Urinary bladder (tissue), 4 donors: Measurements from ENCODE around the gene SLC6A3. TPM values are rescaled to one million over a fixed set of nuclear protein-coding genes. Genes with fewer than 3 reads are reported as not detected.
"Not testable (repeated sequence)": the region's sequence is repeated elsewhere in the genome, so short reads cannot be mapped to it uniquely, and the experiment has no call there.

Experiments used
- DNase-seq: peaks from one replicate; pipeline ENCODE4 v3.0.0-alpha.2; 2015; ENCODE audit errors: extremely low spot score
- H3K27ac ChIP-seq: one replicate; pipeline ENCODE4 v1.5.1; 2013; ENCODE audit warnings: low read depth, mild to moderate bottlenecking, moderate library complexity
- H3K36me3 ChIP-seq: one replicate; pipeline ENCODE4 v1.6.1; 2013; ENCODE audit warnings: mild to moderate bottlenecking, moderate library complexity; ENCODE audit not compliant: insufficient read depth
- H3K4me1 ChIP-seq: one replicate; pipeline ENCODE4 v1.6.1; 2013; ENCODE audit warnings: mild to moderate bottlenecking, moderate library complexity; ENCODE audit not compliant: insufficient read depth
- H3K4me3 ChIP-seq: one replicate; pipeline ENCODE4 v1.5.1; 2013; ENCODE audit warnings: low read depth, low read length
- WGBS: extraction: QIAGEN DNeasy Blood & Tissue Kit; methylation state at CpG from one replicate; pipeline ENCODE4 v1.1.7; 2013; 5-methylcytosine and 5-hydroxymethylcytosine counted together
- polyA plus RNA-seq: library from polyadenylated mRNA; stranded (reverse); fragments of 200-250 nt; gene quantifications from one replicate; pipeline ENCODE4 v1.2.3, GENCODE V29; 2013
- total RNA-seq: library from RNA; depleted of rRNA; stranded (reverse); fragments of >200 nt; gene quantifications from one replicate; pipeline ENCODE4 v1.2.3, GENCODE V29; 2014
- donor health status: healthy with polysubstance abuse.
- donor health status: healthy.

The SLC6A3 gene
- total and polyA plus RNA-seq, 2 donors = 0.77 TPM; not detected in 1

DNA sequence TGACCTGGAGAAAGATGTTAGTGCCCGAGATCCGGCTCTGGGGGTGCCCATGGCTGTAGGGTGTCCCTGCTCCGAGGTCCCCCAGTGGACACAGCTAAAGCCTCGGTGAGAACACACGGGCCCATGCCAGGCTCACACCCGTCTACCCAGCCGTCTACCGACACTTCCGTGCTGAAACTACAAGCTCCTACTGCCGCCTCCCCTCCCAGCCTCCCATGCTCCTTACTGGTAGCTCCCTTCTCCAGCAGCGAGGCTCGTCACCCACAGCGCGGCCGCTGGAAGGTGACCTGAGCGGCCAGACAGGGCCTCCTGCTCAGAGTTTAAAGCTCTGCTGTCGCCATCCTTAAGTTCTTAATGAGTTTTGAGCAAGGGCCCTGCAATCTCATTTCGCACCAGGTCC is 67.1 kb downstream of the SLC6A3 start:
- Histone ChIP-seq H3K4me1 (no peaks in the 10 kb centered on the region), H3K4me3 (no peak overlapping the region), H3K27ac (no peak overlapping the region), H3K36me3 (no peaks in the 10 kb centered on the region)
- WGBS = 92% methylated on average over 18 of the region's 18 CpGs
- DNase-seq = no peak

DNA sequence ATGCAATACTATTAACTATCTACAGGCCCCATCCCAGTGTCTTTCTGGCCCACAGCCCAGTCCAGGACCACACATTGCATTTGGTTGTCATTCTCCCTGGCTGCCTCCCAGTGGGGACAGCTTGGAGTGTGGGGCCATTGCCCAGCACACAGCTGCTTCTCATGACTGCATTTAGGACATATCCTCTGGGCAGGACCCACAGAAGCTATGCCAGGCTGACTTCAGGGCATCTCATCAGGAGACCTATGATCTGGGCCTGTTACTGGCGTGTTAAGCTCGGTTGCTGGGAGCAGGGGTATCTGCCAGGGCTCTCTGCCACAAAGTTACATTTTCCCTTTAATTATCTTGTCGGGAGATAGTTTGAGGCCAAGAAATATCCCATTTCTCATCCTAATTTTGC is 68.3 kb downstream of the SLC6A3 start:
- Histone ChIP-seq H3K4me3 (no peak overlapping the region), H3K27ac (no peak overlapping the region), H3K36me3 (no peaks in the 10 kb centered on the region), H3K4me1 (no peaks in the 10 kb centered on the region)
- WGBS = 73% methylated on average over 3 of the region's 3 CpGs
- DNase-seq = no peak

DNA sequence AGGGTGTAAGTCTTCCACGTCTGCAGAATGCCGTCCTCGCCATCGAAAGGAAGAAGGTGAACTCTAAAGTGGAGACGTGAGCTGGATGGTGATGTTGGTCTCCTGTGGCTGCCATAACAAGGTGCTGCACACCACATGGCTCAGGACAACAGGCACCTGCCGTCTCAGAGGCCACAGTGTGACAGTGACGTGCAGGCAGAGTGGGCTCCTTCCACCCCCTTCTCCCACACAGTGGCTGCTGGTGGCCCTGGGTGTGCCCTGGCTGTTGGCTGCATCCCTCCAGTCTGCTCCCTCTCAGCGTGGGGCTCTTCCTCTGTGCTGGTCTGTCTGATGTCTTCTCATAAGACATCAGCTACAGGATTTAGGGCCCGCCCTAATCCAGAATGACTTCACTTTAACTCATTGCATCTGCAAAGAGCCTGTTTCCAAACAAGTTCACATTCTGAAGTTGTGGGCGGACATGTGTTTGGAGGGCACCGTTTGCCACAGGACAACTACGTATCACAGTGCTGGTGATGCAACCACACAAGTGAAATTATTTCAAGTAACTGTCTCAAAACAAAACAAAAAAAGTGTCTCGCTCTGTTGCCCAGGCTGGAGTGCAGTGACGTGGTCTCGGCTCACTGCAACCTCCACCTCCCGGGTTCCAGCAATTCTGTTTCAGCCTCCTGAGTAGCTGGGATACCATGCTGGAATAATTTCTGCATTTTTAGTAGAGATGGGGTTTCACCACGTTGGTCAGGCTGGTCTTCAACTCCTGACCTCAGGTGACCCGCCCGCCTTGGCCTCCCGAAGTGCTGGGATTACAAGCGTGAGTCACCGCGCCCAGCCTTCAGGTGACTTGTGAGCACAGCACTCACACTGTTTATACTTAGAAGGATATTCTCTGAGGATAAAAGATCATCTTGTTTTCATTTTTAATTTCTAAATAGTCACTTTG is 69.1 kb downstream of the SLC6A3 start:
- DNase-seq = no peak
- 79% methylated on average over 23 of the region's 23 CpGs for WGBS
- Histone ChIP-seq H3K4me3 (no peak overlapping the region), H3K4me1 (no peaks in the 10 kb centered on the region), H3K36me3 (no peaks in the 10 kb centered on the region), H3K27ac (no peak overlapping the region)

DNA sequence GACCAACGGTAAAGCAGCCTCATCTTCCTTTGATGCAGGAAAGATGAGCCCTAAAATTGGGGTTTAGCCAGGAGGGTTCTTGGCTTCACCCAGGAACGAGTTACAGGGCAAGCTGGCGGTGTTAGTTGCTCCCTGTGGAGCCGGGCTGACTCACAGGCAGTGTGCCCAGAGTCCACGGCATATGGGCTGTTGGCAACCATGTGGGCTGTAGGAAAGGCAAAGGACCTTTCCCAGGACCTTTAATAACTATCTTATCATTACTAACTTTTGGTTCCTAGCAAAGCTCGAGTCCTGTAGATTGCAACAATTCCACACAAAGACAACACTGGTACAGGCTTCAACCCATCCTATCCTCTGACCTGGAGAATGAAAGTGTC is 70.6 kb downstream of the SLC6A3 start:
- no peak for DNase-seq
- H3K36me3 ChIP-seq = no peaks in the 10 kb centered on the region
- no peak overlapping the region for H3K4me3 ChIP-seq
- H3K27ac ChIP-seq = no peak overlapping the region
- no peaks in the 10 kb centered on the region for H3K4me1 ChIP-seq
- WGBS = 59% methylated on average over 6 of the region's 6 CpGs

DNA sequence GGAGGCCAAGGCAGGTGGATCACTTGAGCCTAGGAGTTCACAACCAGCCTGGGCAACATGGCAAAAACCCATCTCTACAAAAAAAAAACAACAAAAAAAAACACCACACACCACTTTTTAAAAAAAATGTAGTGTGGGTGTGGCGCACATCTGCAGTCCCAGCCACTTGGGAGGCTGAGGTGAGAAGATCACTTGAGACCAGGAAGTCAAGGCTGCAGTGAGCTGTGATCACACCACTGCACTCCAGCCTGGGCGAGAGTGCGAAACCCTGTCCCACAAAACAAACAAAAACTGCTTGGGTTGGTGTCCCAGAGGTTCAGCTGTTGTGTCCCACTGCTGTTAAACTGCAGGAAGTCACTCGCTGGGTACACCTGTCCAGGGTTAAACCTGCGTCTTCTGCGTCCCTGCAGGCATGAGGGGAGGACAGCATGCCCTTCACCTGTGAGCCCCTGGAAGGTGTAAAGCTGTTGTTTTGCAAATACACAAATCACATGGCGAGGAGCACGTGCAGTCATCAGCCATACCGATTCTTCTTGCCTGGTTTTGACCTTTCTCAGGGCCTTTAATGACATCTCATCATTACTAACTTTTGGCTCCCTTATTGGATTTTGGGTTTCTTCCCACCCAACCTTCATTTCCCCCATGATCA is 71.1 kb downstream of the SLC6A3 start:
- 70% methylated on average over 9 of the region's 9 CpGs for WGBS
- no peak overlapping the region for H3K4me3 ChIP-seq
- DNase-seq = no peak
- no peaks in the 10 kb centered on the region for H3K4me1 ChIP-seq
- no peaks in the 10 kb centered on the region for H3K36me3 ChIP-seq
- no peak overlapping the region for H3K27ac ChIP-seq

DNA sequence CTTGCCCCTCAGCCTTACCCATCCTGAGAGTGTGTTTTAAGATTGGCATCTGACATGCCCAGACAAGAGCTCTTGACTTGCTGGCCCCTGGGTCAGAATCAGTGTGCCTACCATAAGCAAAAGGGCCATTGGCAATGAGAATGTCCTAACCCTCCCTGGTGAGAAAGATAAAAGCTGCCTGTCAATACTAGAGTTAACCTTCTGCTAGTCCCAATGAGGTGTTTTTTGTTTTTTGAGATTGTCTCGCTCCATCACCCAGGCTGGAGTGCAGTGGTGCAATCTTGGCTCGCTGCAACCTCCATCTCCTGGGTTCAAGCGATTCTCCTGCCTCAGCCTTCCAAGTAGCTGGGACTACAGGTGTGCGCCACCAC is 73.3 kb downstream of the SLC6A3 start:
- H3K27ac ChIP-seq, DNase-seq, H3K4me3 ChIP-seq, H3K36me3 ChIP-seq, H3K4me1 ChIP-seq: not testable (repeated sequence)
- WGBS = 88% methylated on average over 4 of the region's 4 CpGs

DNA sequence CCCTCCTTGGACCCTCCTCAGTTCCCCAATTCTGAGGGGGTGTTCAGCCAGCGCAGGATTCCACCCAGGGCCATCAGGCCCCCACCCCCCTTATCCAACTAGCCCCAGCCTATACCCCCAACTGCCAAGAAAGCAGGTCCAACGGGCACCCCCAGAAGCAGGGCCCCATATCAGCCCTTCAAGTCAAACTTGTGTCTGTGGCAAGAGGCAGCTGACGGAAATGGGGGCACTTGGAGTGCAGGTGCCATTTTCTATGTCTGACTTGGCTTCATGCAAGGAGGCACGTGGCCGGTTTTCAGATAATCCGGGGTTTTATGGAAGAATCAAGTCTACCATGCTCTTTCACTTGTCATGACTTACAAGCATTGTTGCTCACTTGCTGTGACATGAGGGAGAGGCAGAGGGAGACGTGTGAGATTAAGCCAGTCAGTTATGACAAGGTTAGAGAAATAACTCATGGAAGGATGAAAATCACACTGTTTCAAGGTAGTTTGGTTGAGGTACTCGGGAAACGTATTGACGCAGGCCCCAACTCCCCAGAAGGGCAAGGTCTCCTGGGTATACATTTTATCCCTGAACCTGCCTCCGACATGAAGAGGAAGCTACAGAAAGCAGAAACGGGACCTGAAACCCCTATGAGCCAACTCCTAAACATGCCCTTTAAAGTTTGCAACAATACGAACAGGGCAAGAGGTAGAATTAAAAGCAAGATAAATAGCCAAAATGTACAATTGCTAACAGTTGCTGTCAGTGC is 73.8 kb downstream of the SLC6A3 start:
- Histone ChIP-seq H3K27ac (no peak overlapping the region), H3K4me3 (no peak overlapping the region), H3K36me3 (no peaks in the 10 kb centered on the region), H3K4me1 (no peaks in the 10 kb centered on the region)
- DNase-seq = no peak
- WGBS = 81% methylated on average over 13 of the region's 13 CpGs

DNA sequence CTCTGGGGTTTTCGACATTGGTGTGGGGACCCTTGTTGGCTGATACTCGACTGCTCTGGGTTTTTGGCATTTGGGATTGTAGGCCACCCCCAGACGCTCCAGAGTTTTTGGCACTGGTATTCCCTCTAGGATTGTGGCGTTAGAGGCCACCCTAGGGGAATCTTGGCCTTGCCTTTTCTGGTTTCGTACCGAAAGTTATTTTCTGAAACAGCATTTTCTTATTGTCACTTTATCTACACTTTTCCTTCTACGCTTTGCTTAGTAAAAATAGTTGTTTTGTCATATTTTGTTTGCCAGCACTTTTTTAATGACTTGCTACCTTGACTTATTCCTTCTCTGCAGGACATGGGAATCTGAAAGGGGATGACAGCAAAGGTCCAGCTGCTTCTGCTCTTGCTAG is 75.2 kb downstream of the SLC6A3 start:
- no peak for DNase-seq
- Histone ChIP-seq H3K4me1 (no peaks in the 10 kb centered on the region), H3K4me3 (no peak overlapping the region), H3K27ac (no peak overlapping the region), H3K36me3 (no peaks in the 10 kb centered on the region)
- WGBS = 76% methylated on average over 7 of the region's 7 CpGs

DNA sequence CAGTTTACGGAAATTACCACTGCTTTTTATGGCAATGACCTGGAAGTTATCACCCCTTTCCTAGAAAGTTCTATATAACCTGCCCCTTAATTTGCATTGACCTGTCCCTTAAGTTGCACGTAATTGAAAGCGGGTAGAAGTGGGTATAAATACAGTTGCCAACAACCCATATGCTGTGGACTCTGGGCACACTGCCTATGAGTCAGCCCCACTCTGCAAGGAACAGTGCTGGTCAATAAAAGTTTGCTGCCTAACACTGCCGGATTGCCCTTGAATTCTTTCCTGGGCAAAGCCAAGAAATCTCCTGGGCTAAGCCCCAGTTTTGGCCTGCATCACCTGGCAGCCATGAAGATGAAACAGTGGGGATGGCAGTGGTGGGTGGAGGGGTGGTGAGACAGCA is 76.5 kb downstream of the SLC6A3 start:
- DNase-seq = no peak
- Histone ChIP-seq H3K27ac (no peak overlapping the region), H3K4me1 (no peaks in the 10 kb centered on the region), H3K4me3 (no peak overlapping the region), H3K36me3 (no peaks in the 10 kb centered on the region)
- 76% methylated on average over 4 of the region's 4 CpGs for WGBS

DNA sequence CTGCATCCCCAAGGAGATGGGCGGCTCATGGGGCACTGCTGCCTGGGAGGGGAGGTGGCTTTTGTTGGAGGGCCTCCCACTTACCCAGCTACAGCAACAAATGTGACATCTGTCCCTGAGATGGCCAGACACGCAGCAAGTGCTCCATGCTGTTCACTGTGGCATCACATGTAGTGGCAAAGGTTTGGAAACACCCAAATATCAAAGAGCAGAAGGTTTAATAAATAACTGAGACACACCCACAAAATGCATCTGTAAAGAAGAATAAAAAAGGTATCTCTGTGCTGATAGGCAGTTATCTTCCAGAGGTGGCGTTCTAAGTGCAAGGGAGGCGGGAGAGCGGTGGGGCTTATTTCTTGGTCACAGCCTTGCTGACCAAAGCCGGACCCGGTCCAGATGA is 77.0 kb downstream of the SLC6A3 start:
- Histone ChIP-seq H3K4me1 (no peaks in the 10 kb centered on the region), H3K27ac (no peak overlapping the region), H3K36me3 (no peaks in the 10 kb centered on the region), H3K4me3 (no peak overlapping the region)
- DNase-seq = no peak
- WGBS = 87% methylated on average over 7 of the region's 7 CpGs

DNA sequence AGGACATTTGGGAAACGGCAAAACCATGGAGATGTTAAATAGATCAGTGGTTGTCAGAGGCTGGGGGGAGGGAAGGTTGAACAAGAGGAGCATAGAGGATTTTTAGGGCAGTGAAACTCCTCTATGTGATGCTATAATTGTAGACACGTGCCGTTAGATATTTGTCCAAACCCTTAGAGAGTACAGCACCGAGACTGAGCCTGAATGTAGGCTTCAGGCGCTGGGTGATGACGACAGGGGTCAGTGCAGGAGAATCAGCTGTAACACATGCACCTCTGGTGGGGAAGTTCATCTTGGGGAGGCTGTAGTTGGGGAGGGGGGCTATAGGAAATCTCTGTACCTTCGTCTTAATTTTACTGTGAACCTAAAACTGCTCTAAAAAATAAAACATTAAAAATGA is 78.1 kb downstream of the SLC6A3 start:
- Histone ChIP-seq H3K4me3 (no peak overlapping the region), H3K4me1 (no peaks in the 10 kb centered on the region), H3K36me3 (no peaks in the 10 kb centered on the region), H3K27ac (no peak overlapping the region)
- 77% methylated on average over 7 of the region's 7 CpGs for WGBS
- DNase-seq = no peak

DNA sequence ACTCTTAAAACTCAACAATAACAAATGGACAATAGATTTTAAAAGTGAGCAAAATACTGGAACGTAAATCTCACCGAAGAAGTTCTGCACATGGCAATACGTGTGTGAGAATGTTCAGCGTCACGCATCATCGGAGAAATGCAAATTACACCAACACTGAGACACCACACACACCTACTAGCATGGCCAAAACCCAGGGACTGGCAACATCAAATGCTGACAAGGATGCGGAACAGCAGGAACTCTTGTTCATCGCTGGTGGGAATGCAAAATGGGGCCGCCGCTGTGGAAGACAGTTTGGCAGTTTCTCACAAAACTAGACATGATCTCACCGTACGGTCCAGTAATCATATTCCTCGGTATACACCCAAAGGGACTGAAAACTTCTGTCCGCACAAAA is 78.7 kb downstream of the SLC6A3 start:
- WGBS = 92% methylated on average over 14 of the region's 14 CpGs

DNA sequence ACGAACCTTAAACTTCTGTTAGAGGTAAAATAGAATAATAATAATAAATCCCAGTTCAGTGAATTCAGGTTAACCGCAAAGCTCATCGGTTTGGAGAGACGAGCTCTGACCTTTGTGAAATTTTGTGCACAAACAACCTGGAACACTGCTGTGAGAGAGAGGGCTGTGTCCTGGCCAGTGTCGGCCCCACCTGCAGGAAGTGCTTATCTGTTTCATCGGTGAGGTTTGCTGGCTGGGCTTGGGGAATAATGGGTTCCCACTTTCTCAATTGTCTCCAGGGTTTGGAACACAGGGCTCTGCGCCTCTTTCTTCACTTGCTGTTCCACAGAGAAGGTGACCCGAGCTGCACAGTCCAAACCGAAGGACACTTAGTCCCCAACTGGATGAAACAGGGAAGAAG is 81.0 kb downstream of the SLC6A3 start:
- H3K4me3 ChIP-seq = no peak overlapping the region
- DNase-seq = no peak
- 76% methylated on average over 9 of the region's 9 CpGs for WGBS

More for the DNA sequence above, 78.7 kb downstream of the SLC6A3 start:
- Histone ChIP-seq H3K36me3 (no peaks in the 10 kb centered on the region), H3K4me3 (no peak overlapping the region), H3K4me1 (no peaks in the 10 kb centered on the region), H3K27ac (no peak overlapping the region)
- no peak for DNase-seq

DNA sequence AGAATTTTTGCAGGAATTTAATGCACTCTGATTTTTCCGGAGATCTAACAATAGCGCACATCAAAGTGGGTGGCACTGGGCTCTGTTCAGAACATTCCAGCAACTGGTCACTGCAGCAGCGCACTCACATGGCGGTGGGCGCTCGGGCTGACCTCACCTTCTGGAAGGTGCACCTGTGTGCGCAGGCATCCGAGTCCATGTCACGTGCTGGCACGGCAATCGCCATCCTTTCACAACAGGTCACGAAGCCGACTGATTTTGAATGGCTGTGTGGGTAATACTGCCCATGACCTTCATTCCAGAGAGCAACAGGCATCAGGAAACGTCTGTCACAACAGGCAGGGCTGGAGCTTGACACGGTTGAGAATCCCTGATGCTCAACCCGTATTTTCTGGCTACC is 81.7 kb downstream of the SLC6A3 start:
- 79% methylated on average over 16 of the region's 16 CpGs for WGBS
- Histone ChIP-seq H3K4me3 (no peak overlapping the region), H3K27ac (no peak overlapping the region), H3K36me3 (no peaks in the 10 kb centered on the region), H3K4me1 (no peaks in the 10 kb centered on the region)
- DNase-seq = no peak

More for the DNA sequence above, 81.0 kb downstream of the SLC6A3 start:
- no peaks in the 10 kb centered on the region for H3K36me3 ChIP-seq
- H3K27ac ChIP-seq = no peak overlapping the region
- no peaks in the 10 kb centered on the region for H3K4me1 ChIP-seq
